Fibroblast of skin of right biceps (primary cell): ENCODE measurements around the gene BORCS8.
"Not testable (repeated sequence)": the region's sequence is repeated elsewhere in the genome, so short reads cannot be mapped to it uniquely, and the experiment has no call there.

ENCODE experiments used
- DNase-seq: peaks from one replicate; pipeline ENCODE4 v3.0.0-alpha.2; 2013

The BORCS8 gene

GRCh38 chr19:19179548-19180441 is 12.2 kb downstream of the BORCS8 start:
- DNase-seq: no peak

- no peak for DNase-seq
Measured at GRCh38 chr19:19176950-19177349, 15.0 kb downstream of the BORCS8 start.

GRCh38 chr19:19173243-19173642 is 18.7 kb downstream of the BORCS8 start:
- DNase-seq: not testable (repeated sequence)

- DNase-seq: peak; percentile 62
Measured at GRCh38 chr19:19171821-19172532, 20.0 kb downstream of the BORCS8 start.

GRCh38 chr19:19170873-19171672 is 20.9 kb downstream of the BORCS8 start:
- DNase-seq: no peak

- DNase-seq: peak; percentile 55
Measured at GRCh38 chr19:19170053-19170872, 21.7 kb downstream of the BORCS8 start, which contains the start of gene MEF2B. MEF2B (minus strand) TSS chr19:19170263; CDS start chr19:19150735, 19,528 bp downstream.

- no peak for DNase-seq
Measured at GRCh38 chr19:19169236-19170052, 22.5 kb downstream of the BORCS8 start.

GRCh38 chr19:19167612-19168011 is 24.3 kb downstream of the BORCS8 start:
- no peak for DNase-seq

- no peak for DNase-seq
Measured at GRCh38 chr19:19165396-19165795, 26.6 kb downstream of the BORCS8 start.

GRCh38 chr19:19162495-19162894 is 29.5 kb downstream of the BORCS8 start:
- no peak for DNase-seq

GRCh38 chr19:19160461-19161035 is 31.4 kb downstream of the BORCS8 start:
- DNase-seq: no peak

- DNase-seq: no peak
Measured at GRCh38 chr19:19159534-19159933, 32.4 kb downstream of the BORCS8 start.

- no peak for DNase-seq
Measured at GRCh38 chr19:19157808-19158207, 34.1 kb downstream of the BORCS8 start.

- no peak for DNase-seq
Measured at GRCh38 chr19:19155495-19156219, 36.3 kb downstream of the BORCS8 start.

- DNase-seq: no peak
Measured at GRCh38 chr19:19154768-19155494, 37.0 kb downstream of the BORCS8 start.

- no peak for DNase-seq
Measured at GRCh38 chr19:19152668-19153384, 39.1 kb downstream of the BORCS8 start.

- DNase-seq: no peak
Measured at GRCh38 chr19:19151418-19151817, 40.5 kb downstream of the BORCS8 start.

- no peak for DNase-seq
Measured at GRCh38 chr19:19149435-19149834, 42.5 kb downstream of the BORCS8 start.

GRCh38 chr19:19148504-19148903 is 43.4 kb downstream of the BORCS8 start:
- not testable (repeated sequence) for DNase-seq
